K562 (cell line): ENCODE results near the gene BICC1. TPM values are rescaled to one million over a fixed set of nuclear protein-coding genes. Genes with fewer than 3 reads are reported as not detected.

Experiments used
- ATAC-seq: fragments of 200-7000 bp; cut with Tn5 transposase; 3 replicates; pipeline ENCODE4 v1.9.1; 2020; ENCODE audit warnings: moderate library complexity
- BruUV-seq: library from RNA; stranded (reverse); fragments of 400-500 nt; replicated peaks from 2 replicates; lab custom pipeline; 2021; lab: Mats Ljungman, UMichigan
- CTCF ChIA-PET: fragments of 300-600 bp; formaldehyde crosslinking; extraction: SDS; loops from one replicate; lab custom pipeline; 2021; ENCODE audit warnings: low intra/inter-chr PET ratio; lab: Yijun Ruan, JAX
- POLR2A ChIA-PET: fragments of 300-600, 350-650 bp; sonication (Branson Sonifier 250); formaldehyde crosslinking; extraction: SDS; loops from one replicate; lab custom pipeline; 2021; ENCODE audit warnings: antibody characterized with exemption, inconsistent platforms; lab: Yijun Ruan, JAX
- DNase-seq, 4 experiments: peaks; one replicate each; pipeline versions ENCODE4 v3.0.0 to v3.0.0-alpha.2; 2011 to 2018; ENCODE audit warnings: low spot score in 3 of 4, mixed read lengths in 3 of 4; ENCODE audit errors: extremely low read depth in 1 of 4
- FAIRE-seq: peaks from 2 replicates; lab custom pipeline; 2011; peaks lifted over from hg19 to GRCh38; lab: Jason Lieb, UNC
- H2AFZ ChIP-seq: 2 replicates; pipeline ENCODE4 v1.6.0; 2011; ENCODE audit warnings: low read depth, low read length, control low read depth, inconsistent platforms
- H3K27ac ChIP-seq: fragments of 200-600 bp; 3 replicates; pipeline ENCODE4 v1.8.0; 2011; ENCODE audit warnings: low read depth, mild to moderate bottlenecking, control low read depth, inconsistent platforms, low read length, moderate library complexity, mixed read lengths; ENCODE audit errors: extremely low read depth
- H3K27me3 ChIP-seq, 2 experiments: fragments of 300-600 bp in 1 of 2; 2 replicates in 1 of 2; 3 replicates in 1 of 2; pipeline versions ENCODE4 v1.6.0 to v1.8.0; 2011; ENCODE audit warnings: inconsistent platforms in 2 of 2, low read length in 2 of 2, mild to moderate bottlenecking in 1 of 2, mixed read lengths in 1 of 2, moderate library complexity in 1 of 2; ENCODE audit not compliant: control insufficient read depth in 2 of 2, insufficient read depth in 2 of 2
- H3K36me3 ChIP-seq: fragments of 300-600 bp; 3 replicates; pipeline ENCODE4 v1.8.0; 2011; ENCODE audit warnings: mild to moderate bottlenecking, low read length, inconsistent platforms; ENCODE audit not compliant: control insufficient read depth, insufficient read depth
- H3K4me1 ChIP-seq, 2 experiments: fragments of 200-600 bp in 1 of 2; replicated peaks in 1 of 2; 2 replicates in 1 of 2; 3 replicates in 1 of 2; pipeline versions ENCODE4 v1.5.1 to v1.8.0; 2011; ENCODE audit warnings: inconsistent platforms in 2 of 2, low read length in 2 of 2, mild to moderate bottlenecking in 1 of 2, mixed read lengths in 1 of 2, moderate library complexity in 1 of 2; ENCODE audit not compliant: control insufficient read depth in 2 of 2, insufficient read depth in 2 of 2
- H3K4me2 ChIP-seq: 2 replicates; pipeline ENCODE4 v1.6.1; 2011; ENCODE audit warnings: low read length, control low read depth, inconsistent platforms, mixed read lengths; ENCODE audit not compliant: insufficient read depth
- H3K4me3 ChIP-seq: fragments of 200-600 bp; sonication (generic), shearing (Covaris generic); 2 replicates; pipeline ENCODE4 v1.5.1; 2016; ENCODE audit warnings: control low read depth, inconsistent platforms
- H3K79me2 ChIP-seq: fragments of 200-600 bp; 3 replicates; pipeline ENCODE4 v1.8.0; 2011; ENCODE audit warnings: low read length, inconsistent platforms; ENCODE audit not compliant: control insufficient read depth, insufficient read depth
- H3K9ac ChIP-seq, 2 experiments: 2 replicates each; pipeline versions ENCODE4 v1.6.0 to v1.6.1; 2011; ENCODE audit warnings: low read depth in 2 of 2, low read length in 2 of 2, control low read depth in 1 of 2, inconsistent platforms in 1 of 2, mild to moderate bottlenecking in 1 of 2, mixed read lengths in 1 of 2; ENCODE audit not compliant: insufficient read depth in 1 of 2
- H3K9me1 ChIP-seq: one replicate; pipeline ENCODE4 v1.6.0; 2011; ENCODE audit warnings: inconsistent platforms, mild to moderate bottlenecking, low read length, moderate library complexity; ENCODE audit not compliant: control insufficient read depth, insufficient read depth
- H3K9me3 ChIP-seq: replicated peaks from 2 replicates; pipeline ENCODE4 v1.5.1; 2011; ENCODE audit warnings: low read depth, low read length, inconsistent platforms; ENCODE audit not compliant: control insufficient read depth, insufficient read depth
- H4K20me1 ChIP-seq: replicated peaks from 2 replicates; pipeline ENCODE4 v1.6.1; 2011; ENCODE audit warnings: low read length, inconsistent platforms, mixed read lengths; ENCODE audit not compliant: control insufficient read depth, insufficient read depth
- CEBPB ChIP-seq: fragments of 450-650 bp; IDR thresholded peaks from 2 replicates; pipeline ENCODE4 v1.6.1; 2016; ENCODE audit warnings: missing genetic modification characterization, missing compliant biosample characterization
- CEBPG ChIP-seq, 3 experiments: fragments of 200-800 bp in 1 of 3; sonication (Bioruptor generic) in 1 of 3; sonication (generic) in 1 of 3; formaldehyde crosslinking in 1 of 3; IDR thresholded peaks in 2 of 3; conservative IDR thresholded peaks in 1 of 3; 2 replicates each; pipeline versions ENCODE4 v1.6.1 to v1.8.0; 2016 to 2022; ENCODE audit warnings: missing compliant biosample characterization in 2 of 3, missing genetic modification characterization in 2 of 3, mild to moderate bottlenecking in 1 of 3, missing genetic modification reagents in 1 of 3
- SMAD4 ChIP-seq: fragments of 250-450 bp; sonication (Bioruptor Pico); conservative IDR thresholded peaks from 2 replicates; pipeline ENCODE4 v1.8.0; 2021; ENCODE audit warnings: inconsistent platforms, mild to moderate bottlenecking, moderate library complexity
- SMARCE1 ChIP-seq: fragments of 450-650 bp; IDR thresholded peaks from 2 replicates; pipeline ENCODE4 v1.7.1; 2016; ENCODE audit warnings: mild to moderate bottlenecking
- ZSCAN32 ChIP-seq: fragments of 450-650 bp; formaldehyde crosslinking; IDR thresholded peaks from 2 replicates; pipeline ENCODE4 v1.4.0; 2020; ENCODE audit warnings: mild to moderate bottlenecking, moderate library complexity
- WGBS: fragments of 100-300 bp; shearing (Covaris generic); methylation state at CpG from one replicate; pipeline ENCODE4 v1.1.6; 2016; ENCODE audit warnings: low coverage, mixed read lengths; ENCODE audit not compliant: insufficient coverage; ENCODE audit errors: missing lambda C conversion rate; 5-methylcytosine and 5-hydroxymethylcytosine counted together
- in situ Hi-C: fragments of 300-500 bp; cut with MboI; formaldehyde crosslinking; loops from 4 replicates; pipeline ENCODE4 v1.15.0; 2018; ENCODE audit warnings: inconsistent platforms, mixed read lengths
- intact Hi-C: fragments of 100-400 bp; cut with micrococcal nuclease; formaldehyde crosslinking; loops from 2 replicates; pipeline ENCODE4 v1.14.2; 2022
- polyA plus RNA-seq, 8 experiments: library from polyadenylated mRNA; depleted of rRNA in 4 of 8; stranded (reverse) in 5 of 8; unstranded in 3 of 8; fragments of >200 nt; fragmentation: Nextera tagmentation in 2 of 8; fragmentation: Illumina TruSeq in 1 of 8; extraction: Ambion mirVana in 2 of 8; extraction: Trizol in 1 of 8; gene quantifications; 2 replicates each; pipeline versions ENCODE4 v1.2.1 to v1.2.3, GENCODE V29; 2011 to 2014; ENCODE audit warnings: inconsistent platforms in 1 of 8, missing spikeins in 1 of 8
- total RNA-seq, 7 experiments: library from RNA; depleted of rRNA in 6 of 7; stranded (reverse); fragments of >200 nt in 6 of 7; fragmentation: Illumina TruSeq in 2 of 7; extraction: Trizol in 2 of 7; gene quantifications; 2 replicates each; pipeline versions ENCODE4 v1.2.1 to v1.2.3, GENCODE V29; 2011 to 2021; ENCODE audit warnings: low replicate concordance in 1 of 7
- TF ChIP-seq, protein P1 (sequence below): fragments of 250-450 bp; sonication (Bioruptor Pico); IDR thresholded peaks from 2 replicates; pipeline ENCODE4 v1.8.0; 2022; ENCODE audit warnings: inconsistent platforms
- TF ChIP-seq, protein P2 (sequence below), 2 experiments: fragments of 450-650 bp in 1 of 2; sonication (generic) in 1 of 2; formaldehyde crosslinking in 1 of 2; IDR thresholded peaks in 1 of 2; conservative IDR thresholded peaks in 1 of 2; 2 replicates each; pipeline versions ENCODE4 v1.6.1 to v1.8.1; 2016 to 2023; ENCODE audit warnings: mild to moderate bottlenecking in 2 of 2, moderate library complexity in 2 of 2, inconsistent platforms in 1 of 2, missing genetic modification reagents in 1 of 2

The BICC1 gene
- total and polyA plus RNA-seq, 9 of the 15 experiments (the other 6 are each of a cell fraction or from before 2014, with no cell fraction given), result not detected

DNA sequence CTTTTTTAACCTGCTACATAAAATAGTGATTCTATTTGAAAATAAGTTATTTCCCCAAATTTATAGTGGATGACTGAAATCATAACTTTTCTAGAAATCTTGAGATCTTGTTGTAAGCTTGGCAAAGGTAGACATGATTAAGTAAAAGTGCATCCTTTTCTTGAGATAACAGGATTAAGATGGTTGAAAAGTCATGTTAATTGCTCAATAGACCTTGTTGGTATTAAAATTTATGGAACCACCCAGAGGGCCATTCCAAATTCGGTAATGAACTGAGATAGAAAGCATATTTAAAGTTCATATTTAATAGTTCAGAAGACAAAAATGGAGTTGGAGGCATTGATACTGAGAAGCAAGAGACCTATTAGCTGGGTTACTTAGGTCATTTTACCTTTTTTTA lies 139.1 kb downstream of the BICC1 start:
- no peak for FAIRE-seq
- TF ChIP-seq, protein P1, sequence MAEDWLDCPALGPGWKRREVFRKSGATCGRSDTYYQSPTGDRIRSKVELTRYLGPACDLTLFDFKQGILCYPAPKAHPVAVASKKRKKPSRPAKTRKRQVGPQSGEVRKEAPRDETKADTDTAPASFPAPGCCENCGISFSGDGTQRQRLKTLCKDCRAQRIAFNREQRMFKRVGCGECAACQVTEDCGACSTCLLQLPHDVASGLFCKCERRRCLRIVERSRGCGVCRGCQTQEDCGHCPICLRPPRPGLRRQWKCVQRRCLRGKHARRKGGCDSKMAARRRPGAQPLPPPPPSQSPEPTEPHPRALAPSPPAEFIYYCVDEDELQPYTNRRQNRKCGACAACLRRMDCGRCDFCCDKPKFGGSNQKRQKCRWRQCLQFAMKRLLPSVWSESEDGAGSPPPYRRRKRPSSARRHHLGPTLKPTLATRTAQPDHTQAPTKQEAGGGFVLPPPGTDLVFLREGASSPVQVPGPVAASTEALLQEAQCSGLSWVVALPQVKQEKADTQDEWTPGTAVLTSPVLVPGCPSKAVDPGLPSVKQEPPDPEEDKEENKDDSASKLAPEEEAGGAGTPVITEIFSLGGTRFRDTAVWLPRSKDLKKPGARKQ (CRISPR knock-in tag), result no peak
- no peak for TF ChIP-seq SMAD4
- WGBS, result 5% methylated on average over 1 of the region's 1 CpG

DNA sequence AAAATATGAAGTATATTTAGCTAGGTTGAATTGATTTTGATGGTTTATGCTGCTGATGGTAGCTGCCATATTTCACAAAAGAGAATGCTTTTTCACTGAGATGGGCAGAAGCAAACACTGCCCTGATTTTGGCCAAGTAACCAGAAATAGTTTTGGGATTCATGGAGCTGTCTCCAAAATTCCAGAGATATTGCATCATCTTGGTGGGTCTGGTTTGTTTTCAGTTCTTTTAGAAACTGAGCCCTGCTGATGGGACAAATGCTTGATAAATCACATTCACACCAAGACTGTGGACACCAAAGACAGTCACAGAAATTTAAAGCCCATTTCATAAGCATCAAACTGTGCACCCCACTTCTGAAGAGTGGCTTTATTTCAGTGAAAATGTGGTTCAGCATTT lies 140.5 kb downstream of the BICC1 start:
- Histone ChIP-seq H3K27ac (no peak overlapping the region), H3K9me1 (no peaks in the 10 kb centered on the region), H4K20me1 (no peaks in the 10 kb centered on the region), H3K36me3 (no peaks in the 10 kb centered on the region), H3K27me3 (no peaks in the 10 kb centered on the region), H3K4me2 (no peak overlapping the region), H3K4me3 (no peak overlapping the region), H3K79me2 (no peaks in the 10 kb centered on the region), H2AFZ (no peak overlapping the region), H3K4me1 (no peaks in the 10 kb centered on the region), H3K9ac (no peak overlapping the region), H3K9me3 (no peaks in the 10 kb centered on the region)
- ATAC-seq (no peak), DNase-seq (no peak), FAIRE-seq (no peak)
- TF ChIP-seq SMARCE1 (no peak), ZSCAN32 (CRISPR knock-in tag) (peak; percentile 64), CEBPG (CRISPR knock-in tag; IDR thresholded peaks at IDR 0.05) (no peak), CEBPG (tag; conservative IDR thresholded peaks at IDR 0.05 in 1 of 2, IDR thresholded peaks at IDR 0.05 in 1 of 2) (peak in 1 of 2 experiments; percentile 87; a peak in 2 of 4 replicates), CEBPB (tag) (peak; percentile 26; the same call in 1 of the 2 replicates)
- TF ChIP-seq, protein P2, sequence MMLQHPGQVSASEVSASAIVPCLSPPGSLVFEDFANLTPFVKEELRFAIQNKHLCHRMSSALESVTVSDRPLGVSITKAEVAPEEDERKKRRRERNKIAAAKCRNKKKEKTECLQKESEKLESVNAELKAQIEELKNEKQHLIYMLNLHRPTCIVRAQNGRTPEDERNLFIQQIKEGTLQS (IDR thresholded peaks at IDR 0.05), result peak; percentile 32; the same call in 1 of the 2 replicates
- TF ChIP-seq, protein P2 (CRISPR knock-in tag; conservative IDR thresholded peaks at IDR 0.05), result no peak
- intact Hi-C loops, result no loop called here
- ChIA-PET CTCF (no interaction called here), POLR2A (no interaction called here)
- BruUV-seq, result no TSS peak
- in situ Hi-C loops, result no loop called here

More for the DNA sequence above, 139.1 kb downstream of the BICC1 start:
- in situ Hi-C loops, result no loop called here
- no peaks in the 10 kb centered on the region for H4K20me1 ChIP-seq
- intact Hi-C loops, result no loop called here
- no peak overlapping the region for H3K4me3 ChIP-seq
- BruUV-seq, result no TSS peak
- H3K27ac ChIP-seq, result no peak overlapping the region
- no peaks in the 10 kb centered on the region for H3K27me3 ChIP-seq
- ChIA-PET CTCF (no interaction called here), POLR2A (no interaction called here)
- H3K36me3 ChIP-seq, result no peaks in the 10 kb centered on the region
- DNase-seq (no peak), ATAC-seq (no peak)
- no peak overlapping the region for H3K4me2 ChIP-seq
- no peaks in the 10 kb centered on the region for H3K9me3 ChIP-seq
- no peak overlapping the region for H2AFZ ChIP-seq
- no peak overlapping the region for H3K9ac ChIP-seq
- no peaks in the 10 kb centered on the region for H3K4me1 ChIP-seq
- no peaks in the 10 kb centered on the region for H3K9me1 ChIP-seq
- H3K79me2 ChIP-seq, result no peaks in the 10 kb centered on the region
